PC-9 (cell line): Measurements from ENCODE around the gene TRIM74. TPM values are rescaled to one million over a fixed set of nuclear protein-coding genes. Genes with fewer than 3 reads are reported as not detected.
"Not testable (repeated sequence)": the region's sequence is repeated elsewhere in the genome, so short reads cannot be mapped to it uniquely, and the experiment has no call there.

ENCODE experiments used
- BruUV-seq: library from RNA; stranded (reverse); fragments of 400-500 nt; replicated peaks from 2 replicates; lab custom pipeline; 2021; lab: Mats Ljungman, UMichigan
- CTCF ChIA-PET: fragments of 300-600 bp; sonication (Branson Sonifier 250); formaldehyde crosslinking; loops from one replicate; lab custom pipeline; 2022; ENCODE audit warnings: antibody characterized with exemption; lab: Charles Lee
- POLR2A ChIA-PET: fragments of 300-600 bp; sonication (Branson Sonifier 250); formaldehyde crosslinking; loops from one replicate; lab custom pipeline; 2022; ENCODE audit warnings: antibody characterized with exemption; ENCODE audit not compliant: unreplicated experiment; lab: Charles Lee
- DNase-seq, 2 experiments: peaks; one replicate each; pipeline versions ENCODE4 v3.0.0 to v3.0.0-alpha.2; 2015 to 2022; ENCODE audit warnings: mixed read lengths in 1 of 2
- H2AFZ ChIP-seq: fragments of 200-600 bp; sonication (generic); 2 replicates; pipeline ENCODE4 v1.8.1; 2017; ENCODE audit warnings: antibody characterized with exemption
- H3F3A ChIP-seq: fragments of 200-600 bp; sonication (generic); 2 replicates; pipeline ENCODE4 v1.8.1; 2017; ENCODE audit warnings: antibody characterized with exemption, mild to moderate bottlenecking, low read depth; ENCODE audit not compliant: insufficient read depth
- H3K27ac ChIP-seq: fragments of 200-600 bp; sonication (generic); 2 replicates; pipeline ENCODE4 v1.6.1; 2016; ENCODE audit warnings: mixed run types
- H3K27me3 ChIP-seq: fragments of 200-600 bp; sonication (generic); 2 replicates; pipeline ENCODE4 v1.6.1; 2016; ENCODE audit warnings: low read depth, mixed run types; ENCODE audit not compliant: insufficient read depth
- H3K36me3 ChIP-seq: fragments of 200-600 bp; sonication (generic); 2 replicates; pipeline ENCODE4 v1.6.1; 2016; ENCODE audit warnings: low read depth, mixed run types
- H3K4me1 ChIP-seq: fragments of 200-600 bp; sonication (generic); replicated peaks from 2 replicates; pipeline ENCODE4 v1.6.1; 2016; ENCODE audit warnings: mixed run types; ENCODE audit not compliant: insufficient read depth
- H3K4me2 ChIP-seq: fragments of 200-600 bp; sonication (generic); 2 replicates; pipeline ENCODE4 v1.6.1; 2017; ENCODE audit warnings: mixed run types
- H3K4me3 ChIP-seq: fragments of 200-600 bp; sonication (generic); 2 replicates; pipeline ENCODE4 v1.6.1; 2016; ENCODE audit warnings: mixed run types
- H3K79me2 ChIP-seq: fragments of 200-600 bp; sonication (generic); 2 replicates; pipeline ENCODE4 v1.6.1; 2017; ENCODE audit warnings: low read depth, mixed run types
- H3K9me2 ChIP-seq: fragments of 200-600 bp; sonication (generic); 2 replicates; pipeline ENCODE4 v1.8.1; 2017; ENCODE audit warnings: mild to moderate bottlenecking; ENCODE audit not compliant: insufficient read depth
- H3K9me3 ChIP-seq: fragments of 200-600 bp; sonication (generic); 2 replicates; pipeline ENCODE4 v1.8.1; 2016; ENCODE audit warnings: low read depth; ENCODE audit not compliant: insufficient read depth
- H4K20me1 ChIP-seq: fragments of 200-600 bp; sonication (generic); 2 replicates; pipeline ENCODE4 v1.8.1; 2017; ENCODE audit not compliant: insufficient read depth
- EZH2 ChIP-seq: fragments of 200-600 bp; sonication (generic); IDR thresholded peaks from 2 replicates; pipeline ENCODE4 v1.8.0; 2017; ENCODE audit warnings: antibody characterized with exemption, low read depth
- intact Hi-C: fragments of 100-400 bp; cut with micrococcal nuclease; formaldehyde crosslinking; loops from one replicate; pipeline ENCODE4 v1.10.0; 2022; ENCODE audit not compliant: unreplicated experiment
- total RNA-seq: library from RNA; stranded (reverse); gene quantifications from 2 replicates; pipeline ENCODE4 v1.2.3, GENCODE V29; 2021
- TF ChIP-seq, protein P1 (sequence below): fragments of 200-600 bp; sonication (generic); conservative IDR thresholded peaks from 2 replicates; pipeline ENCODE4 v1.6.1; 2017; ENCODE audit warnings: mixed run types, antibody characterized with exemption, mild to moderate bottlenecking, moderate library complexity

TRIM74 gene
- total RNA-seq, 1 experiment from 2014 or later, result 1.2 TPM

DNA sequence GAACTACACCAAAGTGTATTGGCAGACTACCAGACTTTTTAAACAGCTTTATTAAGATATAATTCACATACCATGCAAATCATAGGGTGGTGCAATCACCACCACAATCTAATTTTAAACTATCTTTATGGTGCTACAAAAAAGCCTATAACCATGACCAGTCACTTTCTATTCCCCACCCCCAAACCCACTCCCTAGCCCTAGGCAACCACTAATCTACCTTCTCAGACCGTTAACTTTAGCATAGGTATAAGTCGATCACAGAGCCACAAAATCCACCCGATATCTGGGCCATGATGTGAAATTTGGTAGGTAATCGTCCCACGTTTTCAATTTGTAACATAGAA is 44.9 kb downstream of the TRIM74 start:
- H3K4me1 ChIP-seq, result peaks cover 15% of the 10 kb centered on the region; the same call in 1 of the 2 replicates
- DNase-seq, result peak in 1 of 2 experiments; percentile 37
- BruUV-seq, result TSS peak; percentile 97
- H3F3A ChIP-seq, result peaks cover 34% of the 10 kb centered on the region; the same call in 1 of the 2 replicates
- ChIA-PET POLR2A (no interaction called here), CTCF (no interaction called here)
- peak overlapping the region; percentile 97 for H3K4me3 ChIP-seq
- H3K9me3 ChIP-seq, result no peaks in the 10 kb centered on the region
- TF ChIP-seq, protein P1, sequence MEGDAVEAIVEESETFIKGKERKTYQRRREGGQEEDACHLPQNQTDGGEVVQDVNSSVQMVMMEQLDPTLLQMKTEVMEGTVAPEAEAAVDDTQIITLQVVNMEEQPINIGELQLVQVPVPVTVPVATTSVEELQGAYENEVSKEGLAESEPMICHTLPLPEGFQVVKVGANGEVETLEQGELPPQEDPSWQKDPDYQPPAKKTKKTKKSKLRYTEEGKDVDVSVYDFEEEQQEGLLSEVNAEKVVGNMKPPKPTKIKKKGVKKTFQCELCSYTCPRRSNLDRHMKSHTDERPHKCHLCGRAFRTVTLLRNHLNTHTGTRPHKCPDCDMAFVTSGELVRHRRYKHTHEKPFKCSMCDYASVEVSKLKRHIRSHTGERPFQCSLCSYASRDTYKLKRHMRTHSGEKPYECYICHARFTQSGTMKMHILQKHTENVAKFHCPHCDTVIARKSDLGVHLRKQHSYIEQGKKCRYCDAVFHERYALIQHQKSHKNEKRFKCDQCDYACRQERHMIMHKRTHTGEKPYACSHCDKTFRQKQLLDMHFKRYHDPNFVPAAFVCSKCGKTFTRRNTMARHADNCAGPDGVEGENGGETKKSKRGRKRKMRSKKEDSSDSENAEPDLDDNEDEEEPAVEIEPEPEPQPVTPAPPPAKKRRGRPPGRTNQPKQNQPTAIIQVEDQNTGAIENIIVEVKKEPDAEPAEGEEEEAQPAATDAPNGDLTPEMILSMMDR, result no peak
- TF ChIP-seq EZH2, result no peak
- peaks cover 19% of the 10 kb centered on the region for H3K36me3 ChIP-seq
- intact Hi-C loops, result loop anchor here (5.0 to 10.0 kb wide), 2 partner anchors 97 to 530 kb away; partner anchors contain the start of gene TYW1B
- peak overlapping the region; percentile 74 for H2AFZ ChIP-seq
- H3K9me2 ChIP-seq, result no peaks in the 10 kb centered on the region
- peaks cover 38% of the 10 kb centered on the region for H3K79me2 ChIP-seq
- peak overlapping the region; percentile 74 for H3K4me2 ChIP-seq
- peak overlapping the region; percentile 78 for H3K27ac ChIP-seq
- no peaks in the 10 kb centered on the region for H3K27me3 ChIP-seq
- H4K20me1 ChIP-seq, result peaks cover 5% of the 10 kb centered on the region; the same call in 1 of the 2 replicates

DNA sequence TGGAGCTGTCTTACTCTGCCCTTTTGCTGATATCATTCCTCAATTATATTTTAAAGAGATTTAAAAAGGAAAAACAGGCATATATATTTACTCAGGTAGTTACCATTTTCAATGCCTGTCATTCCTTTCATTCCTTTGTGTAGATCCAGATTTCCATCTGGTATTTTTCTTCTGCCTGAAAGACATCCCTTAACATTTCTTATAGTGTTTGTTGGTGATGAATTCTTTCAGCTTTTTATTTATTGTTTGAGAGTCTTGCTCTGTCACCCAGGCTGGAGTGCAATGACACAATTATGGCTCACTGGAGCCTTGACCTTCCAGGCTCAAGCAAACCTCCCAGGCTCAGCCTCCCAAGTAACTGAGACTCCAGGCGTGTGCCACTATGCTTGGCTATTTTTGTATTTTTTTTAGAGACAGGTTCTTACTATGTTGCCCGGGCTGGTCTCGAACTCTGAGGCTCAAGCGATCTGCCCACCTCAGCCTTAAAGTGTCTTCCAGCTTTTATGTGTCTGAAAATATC is 50.0 kb downstream of the TRIM74 start:
- H3K4me1 ChIP-seq, result peaks cover 6% of the 10 kb centered on the region; the same call in 1 of the 2 replicates
- no peaks in the 10 kb centered on the region for H3K9me3 ChIP-seq
- H3K27ac ChIP-seq, result no peak overlapping the region
- peaks cover 21% of the 10 kb centered on the region for H3K79me2 ChIP-seq
- H3K9me2 ChIP-seq, result no peaks in the 10 kb centered on the region
- H4K20me1 ChIP-seq, result peaks cover 13% of the 10 kb centered on the region
- peaks cover 32% of the 10 kb centered on the region; the same call in 1 of the 2 replicates for H3F3A ChIP-seq
- BruUV-seq, result no TSS peak
- H3K27me3 ChIP-seq, result no peaks in the 10 kb centered on the region
- ChIA-PET CTCF (no interaction called here), POLR2A (no interaction called here)
- intact Hi-C loops, result no loop called here
- H3K36me3 ChIP-seq, result no peaks in the 10 kb centered on the region
- no peak overlapping the region for H3K4me3 ChIP-seq
- DNase-seq, result no peak
- no peak overlapping the region for H2AFZ ChIP-seq
- no peak overlapping the region for H3K4me2 ChIP-seq
- TF ChIP-seq EZH2, result no peak
- TF ChIP-seq, protein P1, result no peak

DNA sequence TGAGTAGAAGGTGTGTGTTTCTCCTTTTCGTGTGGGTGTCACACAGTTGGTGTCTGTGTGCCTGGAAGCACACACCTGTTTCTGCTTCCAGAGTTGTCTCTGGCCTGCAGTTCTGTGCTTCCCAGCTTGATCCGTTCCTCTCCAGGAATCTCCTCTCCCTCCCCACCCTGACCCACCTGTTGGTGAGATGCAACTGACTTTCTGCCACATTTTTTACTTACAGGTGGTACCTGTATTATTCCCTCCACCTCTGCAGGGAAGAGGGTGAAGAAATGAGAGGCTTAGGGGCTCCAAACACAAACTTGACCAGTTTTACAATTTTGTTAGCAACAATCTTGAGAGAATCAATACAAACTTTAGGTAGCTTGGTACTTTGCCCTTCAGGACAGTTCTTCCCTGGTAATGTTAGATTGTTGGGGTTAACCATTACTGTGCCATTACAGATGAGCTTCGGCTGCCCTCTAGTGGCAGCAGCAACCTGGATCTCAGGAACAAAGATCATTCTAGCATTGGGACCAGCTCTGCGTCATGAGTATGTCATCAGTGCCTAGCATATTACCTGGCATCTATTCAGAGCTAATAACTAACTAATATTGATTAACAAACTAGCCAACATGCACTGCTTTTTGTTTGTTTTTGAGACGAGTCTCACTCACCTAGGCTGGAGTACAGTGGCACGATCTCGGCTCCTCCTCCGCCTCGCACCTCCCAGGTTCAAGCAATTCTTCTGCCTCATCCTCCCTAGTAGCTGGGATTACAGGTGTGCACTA is 54.3 kb downstream of the TRIM74 start:
- H3K4me1 ChIP-seq, BruUV-seq, H3K27me3 ChIP-seq, H2AFZ ChIP-seq, H3K9me2 ChIP-seq, H3K9me3 ChIP-seq, intact Hi-C loops, POLR2A ChIA-PET, H3K4me2 ChIP-seq, H3K36me3 ChIP-seq, H3F3A ChIP-seq, H3K4me3 ChIP-seq, H3K27ac ChIP-seq: not testable (repeated sequence)
- peaks cover 14% of the 10 kb centered on the region; the same call in 1 of the 2 replicates for H3K79me2 ChIP-seq
- H4K20me1 ChIP-seq, result peaks cover 13% of the 10 kb centered on the region
- TF ChIP-seq, protein P1, result peak; percentile 83
- CTCF ChIA-PET, result interaction anchor here (0.7 to 1.1 kb wide), 2 partner anchors 87 to 345 kb away, joined by 3 to 6 read pairs; partner anchors contain the start of gene TYW1B
- peak in 1 of 2 experiments; percentile 47 for DNase-seq

DNA sequence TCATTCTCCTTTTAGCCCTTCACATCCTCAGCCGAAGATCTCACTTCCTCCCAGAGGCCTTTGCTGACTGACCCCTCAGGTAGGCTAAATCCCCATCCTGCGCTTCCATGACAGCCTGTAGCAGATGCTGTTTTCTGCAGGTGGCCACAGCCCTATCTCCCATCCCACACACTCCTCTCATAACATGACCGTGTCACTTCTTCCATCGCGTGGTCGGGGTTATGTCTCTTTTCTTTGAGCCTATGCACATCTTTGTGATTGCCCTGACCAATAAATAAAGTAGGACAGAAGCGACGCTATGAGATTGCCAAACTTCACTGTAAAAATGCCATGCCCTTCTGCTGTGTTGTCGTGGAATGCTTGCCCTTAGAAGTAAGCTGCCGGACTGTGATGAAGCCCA is 55.5 kb downstream of the TRIM74 start:
- H3K9me2 ChIP-seq, H3K4me2 ChIP-seq, H3K4me3 ChIP-seq, H3K27ac ChIP-seq, H3K9me3 ChIP-seq, H2AFZ ChIP-seq, H3K4me1 ChIP-seq, BruUV-seq, H4K20me1 ChIP-seq, H3F3A ChIP-seq, POLR2A ChIA-PET, H3K27me3 ChIP-seq, H3K36me3 ChIP-seq, intact Hi-C loops, DNase-seq: not testable (repeated sequence)
- CTCF ChIA-PET, result interaction anchor here (0.7 kb wide), 1 partner anchor 155 kb away, joined by 4 read pairs; no protein-coding TSS in a partner anchor
- H3K79me2 ChIP-seq, result peaks cover 14% of the 10 kb centered on the region; the same call in 1 of the 2 replicates

DNA sequence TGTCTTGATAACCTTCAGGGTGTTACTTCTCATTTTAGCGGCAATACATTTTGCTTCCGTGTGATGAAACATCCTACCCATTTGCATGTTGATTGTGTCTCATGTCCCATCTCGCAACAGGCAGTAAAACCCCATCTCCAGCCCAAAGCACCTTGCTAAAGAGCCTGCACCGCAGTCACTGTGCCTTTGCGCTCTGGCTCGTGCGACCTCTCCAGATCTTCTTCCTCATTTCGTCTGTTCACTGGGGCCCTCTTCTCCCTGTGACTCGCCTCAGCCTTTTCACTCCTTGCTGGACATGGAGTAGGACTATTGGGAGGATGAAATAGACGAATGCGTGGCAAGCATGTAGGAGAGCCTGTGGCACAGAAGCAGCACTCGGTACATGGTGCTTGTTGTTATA is 57.9 kb downstream of the TRIM74 start:
- H3K9me3 ChIP-seq, H3K27ac ChIP-seq, H3F3A ChIP-seq, DNase-seq, CTCF ChIA-PET, H3K36me3 ChIP-seq, H3K4me2 ChIP-seq, BruUV-seq, H3K79me2 ChIP-seq, H3K4me1 ChIP-seq, H3K4me3 ChIP-seq, H2AFZ ChIP-seq, H3K27me3 ChIP-seq, intact Hi-C loops, H3K9me2 ChIP-seq: not testable (repeated sequence)
- POLR2A ChIA-PET, result interaction anchor here (0.6 kb wide), 1 partner anchor 202 kb away, joined by 13 read pairs; no protein-coding TSS in a partner anchor
- peaks cover 14% of the 10 kb centered on the region for H4K20me1 ChIP-seq
